C4-2B (cell line): ENCODE results near the gene PPP3CA.

Source experiments
- H3K27ac ChIP-seq: fragments of 450-650 bp; 2 replicates; pipeline ENCODE4 v1.5.1; 2017
- ZFX ChIP-seq: fragments of 450-650 bp; IDR thresholded peaks from 2 replicates; pipeline ENCODE4 v1.6.1; 2017
- TF ChIP-seq, protein P1 (sequence below): fragments of 450-650 bp; conservative IDR thresholded peaks from 2 replicates; pipeline ENCODE4 v1.5.1; 2017; ENCODE audit warnings: mild to moderate bottlenecking

The PPP3CA gene

DNA sequence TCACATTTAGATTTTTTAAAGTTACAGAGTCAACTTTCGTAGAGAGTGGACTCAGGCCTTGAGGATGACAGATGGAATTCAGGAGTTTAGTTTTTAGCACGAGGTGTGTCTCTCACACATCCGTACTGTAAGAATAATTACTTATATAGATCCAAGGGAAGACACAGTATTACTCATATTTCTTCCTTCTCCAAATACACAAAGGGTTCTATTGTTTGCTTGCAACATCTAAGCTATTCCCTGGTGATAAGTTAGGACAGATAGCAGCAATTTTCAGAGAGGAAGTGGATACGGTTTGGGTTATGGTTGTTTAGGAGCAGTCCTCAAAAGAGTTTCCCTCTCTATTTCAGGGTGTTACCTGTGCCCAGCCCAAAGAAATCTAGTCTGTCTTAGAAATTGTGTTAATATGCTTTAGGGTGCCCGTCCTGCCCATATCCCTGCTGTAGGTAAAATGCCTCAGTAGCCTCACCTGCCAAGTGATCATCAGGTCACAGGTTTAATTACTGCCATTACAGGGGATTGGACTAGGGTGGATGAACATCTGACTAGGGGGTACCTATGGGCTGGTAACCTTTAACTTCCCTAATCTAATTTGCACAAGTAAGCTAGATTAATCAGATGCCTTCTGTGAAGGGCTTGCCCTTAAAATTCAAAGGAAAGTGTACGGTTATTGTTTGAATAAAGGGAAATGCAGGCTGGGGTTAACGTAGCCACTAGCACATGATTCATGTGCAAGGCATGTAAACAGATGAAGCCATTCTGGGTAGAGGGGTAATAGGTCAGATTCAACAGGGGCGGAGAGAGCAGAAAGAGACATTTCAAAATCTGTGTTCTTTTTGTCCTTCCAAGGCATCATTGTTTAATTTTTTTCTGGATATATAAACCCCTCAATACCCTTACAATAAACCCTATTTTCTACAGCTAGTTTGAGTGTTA, 8.7 kb upstream of the PPP3CA start:
- no peak overlapping the region for H3K27ac ChIP-seq
- TF ChIP-seq, protein P1, sequence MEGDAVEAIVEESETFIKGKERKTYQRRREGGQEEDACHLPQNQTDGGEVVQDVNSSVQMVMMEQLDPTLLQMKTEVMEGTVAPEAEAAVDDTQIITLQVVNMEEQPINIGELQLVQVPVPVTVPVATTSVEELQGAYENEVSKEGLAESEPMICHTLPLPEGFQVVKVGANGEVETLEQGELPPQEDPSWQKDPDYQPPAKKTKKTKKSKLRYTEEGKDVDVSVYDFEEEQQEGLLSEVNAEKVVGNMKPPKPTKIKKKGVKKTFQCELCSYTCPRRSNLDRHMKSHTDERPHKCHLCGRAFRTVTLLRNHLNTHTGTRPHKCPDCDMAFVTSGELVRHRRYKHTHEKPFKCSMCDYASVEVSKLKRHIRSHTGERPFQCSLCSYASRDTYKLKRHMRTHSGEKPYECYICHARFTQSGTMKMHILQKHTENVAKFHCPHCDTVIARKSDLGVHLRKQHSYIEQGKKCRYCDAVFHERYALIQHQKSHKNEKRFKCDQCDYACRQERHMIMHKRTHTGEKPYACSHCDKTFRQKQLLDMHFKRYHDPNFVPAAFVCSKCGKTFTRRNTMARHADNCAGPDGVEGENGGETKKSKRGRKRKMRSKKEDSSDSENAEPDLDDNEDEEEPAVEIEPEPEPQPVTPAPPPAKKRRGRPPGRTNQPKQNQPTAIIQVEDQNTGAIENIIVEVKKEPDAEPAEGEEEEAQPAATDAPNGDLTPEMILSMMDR = no peak
- TF ChIP-seq ZFX = no peak

DNA sequence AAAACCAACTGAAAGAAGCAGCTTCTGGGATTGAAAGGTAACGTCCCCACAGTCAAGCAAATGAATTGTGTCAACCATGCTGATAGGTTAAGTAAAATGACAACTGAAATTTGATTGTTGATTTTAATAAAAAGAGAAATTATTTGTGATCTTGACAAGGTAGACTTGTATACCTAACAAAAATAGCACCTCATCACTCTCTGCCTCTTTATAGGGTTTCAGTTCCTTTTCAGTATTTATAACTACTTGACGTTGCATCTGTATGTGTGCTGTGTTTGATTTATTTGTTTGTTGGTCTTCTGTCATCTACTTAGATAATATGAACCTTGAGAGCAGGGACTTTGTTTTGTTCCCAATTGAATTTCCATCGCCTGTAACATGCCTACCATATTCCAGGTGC, 7.9 kb upstream of the PPP3CA start:
- TF ChIP-seq, protein P1 = no peak
- no peak for TF ChIP-seq ZFX
- H3K27ac ChIP-seq = no peak overlapping the region

DNA sequence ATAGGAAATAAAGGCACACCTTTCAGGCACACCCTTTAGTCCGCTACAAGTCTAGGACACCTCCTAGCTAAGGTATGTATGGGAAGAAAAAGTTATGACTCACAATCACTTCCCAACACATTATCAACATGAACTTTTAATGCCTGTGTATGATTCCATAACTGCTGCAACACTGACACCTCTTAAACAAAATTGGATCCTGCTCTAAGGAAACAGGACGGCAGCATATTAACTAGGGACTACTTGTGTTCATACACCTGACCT, 2.4 kb upstream of the PPP3CA start:
- peak overlapping the region; percentile 99 for H3K27ac ChIP-seq

DNA sequence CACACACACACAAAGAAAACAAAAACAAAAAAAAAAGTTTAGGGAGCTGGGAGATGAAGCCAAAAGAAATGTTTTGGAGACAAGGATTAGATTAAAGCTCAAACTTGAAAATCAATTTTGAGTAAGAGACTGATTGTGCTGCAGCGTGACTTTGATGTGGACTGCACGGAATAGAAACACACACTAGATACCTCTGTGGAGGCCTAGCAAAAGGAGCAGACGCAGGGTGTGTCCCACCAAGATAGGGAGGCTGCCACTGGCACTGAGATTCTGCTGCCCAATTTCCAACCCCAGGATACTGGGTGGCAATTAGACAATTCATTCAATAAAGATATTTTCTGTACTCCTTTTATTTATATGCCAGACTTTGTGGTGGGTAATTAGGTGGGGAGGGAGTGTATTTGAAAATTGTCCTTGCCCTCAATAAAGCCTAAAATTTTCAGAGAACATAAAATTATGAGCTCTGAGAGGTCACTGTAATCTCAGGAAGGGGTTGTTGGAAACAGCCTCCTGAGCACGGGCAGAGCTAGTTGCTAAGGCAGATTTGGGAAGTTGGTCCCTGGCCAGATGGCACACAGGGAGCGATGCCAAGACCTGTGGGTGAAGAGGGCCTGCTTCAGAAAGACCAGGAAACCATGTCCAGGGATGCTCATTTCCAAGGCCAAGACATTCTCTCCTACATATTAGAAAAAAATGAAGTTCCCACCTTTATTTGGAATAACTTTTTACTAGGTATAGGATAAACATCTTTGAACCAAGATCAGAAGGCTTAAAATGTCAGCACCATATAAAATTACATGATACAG, 1.9 kb upstream of the PPP3CA start:
- TF ChIP-seq ZFX = no peak
- TF ChIP-seq, protein P1 = no peak
- peak overlapping the region; percentile 99 for H3K27ac ChIP-seq

More for the DNA sequence above, 2.4 kb upstream of the PPP3CA start:
- TF ChIP-seq ZFX = no peak

DNA sequence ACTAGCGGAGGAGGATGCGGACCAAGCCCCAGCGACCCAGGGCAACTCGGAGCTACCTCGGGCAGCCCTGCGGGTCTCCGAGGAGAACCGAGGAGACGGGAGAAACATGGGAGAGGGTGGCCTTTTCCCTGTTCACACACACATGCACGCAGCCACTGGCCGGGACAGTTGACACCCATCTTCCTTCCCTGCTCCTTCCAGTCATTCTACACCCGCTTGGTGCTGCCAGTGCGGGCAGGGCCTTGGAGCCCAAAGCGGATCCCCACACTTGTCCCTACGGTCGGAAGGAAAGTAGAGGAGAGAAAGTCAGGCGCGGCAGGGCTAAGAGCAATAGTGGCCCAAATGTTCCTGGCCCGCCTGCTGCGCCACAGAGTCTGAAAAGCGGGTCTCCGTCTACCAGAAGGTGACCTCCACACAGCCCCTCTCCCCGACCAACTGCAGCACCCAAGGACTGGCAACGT, 1.1 kb upstream of the PPP3CA start:
- TF ChIP-seq, protein P1 = no peak
- TF ChIP-seq ZFX = no peak
- peak overlapping the region; percentile 99 for H3K27ac ChIP-seq

DNA sequence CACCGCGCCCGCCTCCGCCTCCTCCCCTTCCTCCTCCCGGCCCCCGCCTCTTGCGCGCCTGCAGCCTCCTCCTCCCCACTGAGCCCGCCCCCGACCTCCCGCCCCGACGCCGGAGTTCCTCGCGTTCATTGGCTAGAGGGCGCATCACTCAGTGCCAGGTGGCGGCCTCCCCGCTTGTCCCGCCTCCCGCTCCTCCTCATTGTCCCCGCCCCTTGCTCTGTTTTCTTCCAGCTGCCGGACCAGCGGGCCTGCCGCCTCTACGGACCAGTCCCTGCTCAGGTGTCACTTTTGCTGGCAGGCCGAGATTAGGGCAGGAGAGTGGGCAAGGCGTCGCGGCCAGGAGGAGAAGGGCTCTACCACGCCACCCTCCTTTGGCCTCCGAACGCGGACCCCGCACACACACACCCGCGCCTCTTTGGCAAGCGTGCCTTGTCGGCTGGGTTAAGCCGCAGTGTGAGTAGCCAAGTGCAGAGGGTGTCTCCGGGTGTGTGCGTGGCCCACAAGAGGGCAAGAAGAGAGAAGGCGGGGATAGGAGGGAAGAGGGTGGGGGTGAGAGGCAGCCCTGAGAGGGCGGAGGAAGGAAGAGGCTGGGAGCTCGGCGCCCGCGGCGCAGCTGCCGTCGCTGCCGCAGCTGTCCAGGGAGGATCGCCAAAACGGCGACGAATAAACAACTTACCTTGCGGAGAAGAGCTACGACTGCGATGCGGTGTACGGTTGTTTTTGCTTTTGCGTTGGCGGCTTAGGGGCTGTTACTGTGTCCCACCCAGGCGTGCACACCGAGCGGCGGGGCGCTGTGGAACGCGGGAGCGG, 436 bp upstream of the PPP3CA start:
- TF ChIP-seq ZFX = no peak
- TF ChIP-seq, protein P1 = 0 out of 2 replicates have a peak, but pooled peaks have one; percentile 6
- H3K27ac ChIP-seq = peak overlapping the region; percentile 99
